Stimulated activated CD8-positive, alpha-beta memory T cell treated with anti-CD3 and anti-CD28 coated beads, Interleukin-12 subunit alpha, Interleukin-12 subunit beta, amount 100 ng/mL, for 24 hours (primary cell): ENCODE results near the gene IP6K3.

Experiments used
- DNase-seq: peaks from one replicate; pipeline ENCODE4 v3.0.0-alpha.2; 2020; ENCODE audit errors: extremely low read depth

The IP6K3 gene

DNA sequence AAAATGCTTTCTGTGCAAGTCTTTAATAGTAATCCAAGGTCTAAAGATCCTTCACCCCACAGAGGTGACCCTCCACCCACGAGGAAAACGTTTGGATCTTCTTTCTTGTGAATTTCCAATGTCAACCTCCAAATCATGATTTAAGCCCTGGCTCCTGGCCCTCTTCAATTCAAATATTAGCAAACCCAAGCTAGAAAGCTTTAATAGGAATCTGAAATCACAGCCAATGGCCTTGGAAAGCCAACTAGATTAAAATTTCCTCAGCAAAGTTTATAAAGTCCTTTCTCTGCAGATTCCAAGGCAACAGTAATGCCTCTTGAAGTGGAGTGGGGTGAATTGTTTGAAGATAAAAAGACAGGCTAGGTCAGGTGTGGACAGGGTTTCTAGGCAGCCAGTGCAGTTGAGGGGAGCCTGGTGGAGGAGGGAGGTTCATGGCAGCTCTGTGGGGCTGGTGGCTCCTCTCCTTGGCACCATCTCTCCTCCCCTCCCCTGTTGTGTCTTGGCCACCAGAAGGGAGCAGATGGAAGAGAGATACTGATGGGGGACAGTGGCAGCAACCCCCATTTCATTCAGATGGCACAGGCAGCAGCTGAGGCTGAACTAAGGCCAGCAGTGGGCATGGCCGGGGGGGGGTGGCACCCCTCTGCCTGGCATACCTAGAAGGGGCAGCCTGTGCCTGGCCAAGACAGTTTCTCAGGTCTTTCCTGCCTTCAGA is 23.2 kb downstream of the IP6K3 start:
- no peak for DNase-seq

DNA sequence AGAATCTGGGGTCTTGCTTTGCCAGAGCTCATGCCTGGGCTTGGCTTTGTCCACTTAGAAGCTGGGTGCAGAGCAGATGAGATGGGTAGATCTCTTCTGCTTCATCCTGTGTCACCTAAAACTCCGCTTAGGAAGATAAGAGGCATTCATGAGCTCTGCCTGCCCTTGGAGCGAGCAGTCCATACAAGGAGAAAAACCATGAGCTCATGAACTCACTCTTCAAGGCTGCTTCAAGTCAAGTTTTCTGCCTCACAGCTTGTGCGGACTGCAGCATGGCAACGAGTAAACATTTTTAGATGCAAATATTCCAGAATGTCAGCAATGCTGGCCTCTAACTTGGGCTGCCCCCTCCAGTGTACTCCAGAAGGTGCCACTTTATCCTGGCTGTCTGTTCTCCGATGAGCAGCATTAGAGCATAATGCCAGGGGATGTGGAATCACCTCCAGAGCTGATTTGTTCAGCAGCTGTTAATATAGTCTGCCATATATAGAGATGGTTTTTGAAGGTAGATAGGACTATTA is 24.5 kb downstream of the IP6K3 start:
- DNase-seq: no peak

DNA sequence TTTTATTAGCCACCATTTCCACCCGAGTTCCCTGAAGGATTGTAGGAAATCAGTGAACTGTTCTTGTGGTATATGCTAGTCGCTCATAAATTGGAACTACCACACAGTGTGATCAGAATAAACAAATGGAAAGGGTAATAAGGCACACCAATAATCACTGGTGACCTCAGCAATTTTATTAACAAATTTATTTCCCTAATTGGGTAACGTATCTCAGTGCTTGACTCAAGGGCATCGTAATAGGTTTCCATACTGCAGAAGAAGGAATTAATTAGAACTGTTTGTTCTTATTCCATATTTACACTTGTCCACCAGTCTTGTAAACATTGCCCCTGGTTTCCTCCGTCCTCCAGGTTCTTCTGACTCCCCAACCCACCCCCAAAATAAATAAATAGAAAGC is 25.2 kb downstream of the IP6K3 start:
- no peak for DNase-seq

DNA sequence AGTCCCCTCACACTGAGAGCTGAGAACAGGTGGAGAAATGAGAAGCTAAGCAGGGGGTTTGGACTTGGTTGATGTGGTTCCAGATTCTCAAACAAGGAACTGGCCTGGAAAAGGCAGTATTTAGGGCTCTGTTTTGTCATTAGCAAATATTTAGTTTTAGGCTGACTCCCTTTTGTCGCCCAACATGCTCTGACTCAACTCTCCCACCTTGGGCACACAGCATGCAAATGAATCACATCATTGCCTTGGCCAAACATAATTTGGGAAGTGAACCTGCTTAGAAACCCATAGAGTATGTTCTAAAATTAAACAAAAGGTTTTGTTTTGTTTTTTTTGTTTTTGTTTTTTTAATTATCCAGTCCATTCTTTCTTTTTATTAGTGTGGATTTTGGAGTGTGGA is 25.7 kb downstream of the IP6K3 start:
- DNase-seq: no peak

DNA sequence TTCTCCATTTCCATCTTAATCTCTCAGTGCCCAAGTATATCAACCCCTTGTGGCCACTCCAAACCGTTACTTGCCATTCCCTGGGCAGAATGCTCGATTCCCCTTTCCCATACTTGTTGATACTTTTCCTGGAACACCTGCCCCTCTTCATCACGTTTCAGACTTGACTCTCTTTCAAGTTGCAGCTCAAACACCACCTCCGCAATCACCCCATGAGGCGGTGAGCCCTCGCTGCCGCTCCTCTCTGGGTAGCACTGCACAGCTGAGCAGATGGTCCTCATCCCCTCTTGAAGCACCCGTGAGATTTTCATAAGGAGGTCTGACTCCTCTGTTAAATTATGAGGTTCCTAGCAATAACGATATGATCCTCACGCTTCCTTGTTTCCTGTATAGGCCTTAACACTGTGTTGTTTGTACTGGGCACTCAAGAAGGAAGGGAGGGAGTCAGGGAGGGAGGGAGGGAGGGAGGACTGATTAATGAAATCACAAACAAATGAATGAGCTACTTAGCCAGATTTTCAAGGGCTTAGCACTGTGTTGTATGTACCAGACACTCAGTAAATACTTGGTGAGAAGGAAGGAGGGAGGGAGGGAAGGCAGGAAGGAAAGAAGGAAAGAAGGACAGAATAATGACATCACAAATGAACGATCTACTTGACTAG is 27.2 kb downstream of the IP6K3 start:
- no peak for DNase-seq

DNA sequence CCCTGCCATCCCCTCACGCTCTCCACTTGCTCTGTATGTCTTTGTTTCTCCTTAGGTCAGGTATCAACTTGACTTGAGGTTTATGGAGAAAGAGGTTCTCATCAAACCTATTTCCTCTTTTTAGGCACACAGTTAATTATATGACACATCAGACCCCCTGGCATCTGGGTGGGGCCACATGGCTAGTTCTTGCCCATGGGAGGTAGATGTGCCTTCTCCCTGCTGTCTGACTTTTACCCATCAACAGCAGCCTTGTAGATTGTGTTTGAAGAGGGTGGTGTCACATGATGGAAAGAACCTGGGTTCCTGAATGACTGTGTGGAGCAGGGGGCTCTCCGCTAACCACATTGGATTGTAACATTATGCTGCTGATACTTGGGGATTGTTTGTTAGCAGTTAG is 28.0 kb downstream of the IP6K3 start:
- DNase-seq: no peak

DNA sequence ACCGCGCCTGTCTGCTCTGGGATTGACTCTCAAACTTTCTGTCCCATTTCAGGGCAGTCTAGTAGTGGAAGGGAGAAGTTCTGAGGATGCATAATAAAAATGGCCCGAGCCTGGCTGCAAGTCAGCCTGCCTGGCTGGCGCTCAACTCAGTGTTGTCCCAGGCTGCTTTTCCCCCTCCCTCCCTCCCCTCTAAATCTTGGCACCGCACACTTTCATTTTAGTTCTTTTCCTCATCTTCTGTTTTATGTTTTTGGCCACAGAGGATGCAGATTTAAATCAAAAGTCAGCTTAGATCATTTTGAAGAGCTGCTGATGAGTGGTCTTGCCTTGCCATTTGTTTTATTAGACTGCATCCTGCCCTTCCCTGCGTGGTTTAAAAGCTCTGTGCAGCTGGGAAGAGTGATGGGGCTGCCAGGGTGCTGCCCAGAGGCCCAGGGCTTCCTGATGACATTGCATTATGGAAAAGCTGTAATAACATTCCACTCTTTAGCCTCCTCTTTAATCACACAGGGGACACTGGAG is 28.7 kb downstream of the IP6K3 start:
- no peak for DNase-seq

DNA sequence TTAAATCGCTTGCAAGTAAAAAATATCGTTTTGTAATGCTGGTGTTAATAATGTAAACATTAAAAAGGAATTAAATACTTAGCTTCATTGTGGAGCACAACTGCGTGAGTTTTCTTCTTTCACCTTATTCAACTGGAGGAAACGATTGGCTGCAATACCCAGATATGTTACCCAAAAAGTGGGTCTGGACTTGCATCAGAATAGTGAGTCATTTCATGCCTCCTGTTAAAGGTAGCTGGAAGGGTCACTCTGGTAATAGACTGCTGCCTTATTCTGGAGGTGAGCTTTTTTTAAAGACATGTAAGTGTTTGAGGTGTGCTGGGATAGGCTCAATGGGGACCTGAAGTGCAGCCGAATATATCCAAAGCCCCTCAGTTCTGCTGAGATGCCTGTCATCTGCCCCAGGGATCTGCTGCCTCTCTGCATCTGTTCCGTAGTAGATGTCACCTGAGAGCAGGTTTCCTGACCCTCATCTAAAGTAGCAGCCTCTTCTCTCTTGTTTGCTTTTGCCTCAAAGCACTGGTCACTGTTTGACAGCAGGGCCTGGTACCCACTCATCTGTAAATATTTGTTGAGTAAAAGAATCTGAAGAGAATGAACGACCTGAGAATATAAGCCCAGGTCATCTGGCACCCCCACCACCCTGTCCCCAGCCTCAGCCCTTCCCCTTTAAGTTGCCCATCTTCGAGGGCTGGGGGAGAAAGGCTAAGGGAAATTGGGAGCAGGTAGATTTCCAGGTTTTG is 29.6 kb downstream of the IP6K3 start:
- DNase-seq: no peak

DNA sequence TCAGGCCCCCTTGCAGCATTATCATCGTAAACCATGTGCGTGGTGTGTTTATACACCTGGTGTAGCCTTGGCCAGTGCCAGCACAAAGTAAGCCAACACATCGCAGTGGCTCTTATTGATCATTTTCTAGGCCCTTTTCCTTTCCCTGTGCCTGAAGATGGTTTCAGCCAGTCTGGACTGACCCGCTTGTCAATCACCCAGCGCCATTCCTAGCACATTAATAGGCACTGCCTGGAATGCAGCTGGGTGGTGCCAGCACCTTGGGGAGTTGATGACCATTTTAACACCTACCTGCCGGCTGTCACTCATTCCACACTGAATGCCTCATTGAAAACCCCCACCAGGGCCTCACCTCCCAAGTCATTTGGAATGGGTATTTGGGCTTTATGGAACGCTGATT is 30.3 kb downstream of the IP6K3 start:
- no peak for DNase-seq

DNA sequence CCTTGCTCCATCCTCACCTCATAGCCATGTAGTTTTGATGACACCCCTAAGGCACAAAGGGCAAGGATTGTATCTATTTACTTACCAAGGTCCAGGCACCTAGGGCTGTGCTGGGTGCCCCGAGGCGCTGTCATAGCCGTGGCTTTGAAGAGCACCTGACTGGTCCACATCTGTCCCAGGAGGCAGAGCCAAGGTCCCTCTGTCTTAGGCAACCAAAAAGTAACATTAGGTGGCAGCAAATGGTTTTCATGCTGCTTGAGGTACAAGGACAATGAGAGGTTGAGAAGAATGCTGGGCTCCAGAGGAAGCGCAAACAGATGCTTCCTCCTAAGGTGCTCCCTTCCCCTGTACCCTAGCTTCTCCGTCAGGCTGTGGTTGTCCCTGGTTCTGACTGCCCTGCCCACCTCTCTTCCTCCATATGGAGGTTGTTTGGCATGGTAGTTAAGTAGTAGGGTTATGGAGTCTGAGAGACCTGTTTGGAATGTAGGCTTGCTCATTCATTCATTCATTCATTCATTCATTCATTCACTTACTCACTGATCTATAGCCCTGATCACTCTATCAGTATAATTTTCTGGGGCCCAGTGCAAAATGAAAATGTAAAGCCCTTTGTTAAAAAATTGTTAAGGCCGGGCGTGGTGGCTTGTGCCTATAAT is 32.2 kb downstream of the IP6K3 start:
- DNase-seq: no peak

DNA sequence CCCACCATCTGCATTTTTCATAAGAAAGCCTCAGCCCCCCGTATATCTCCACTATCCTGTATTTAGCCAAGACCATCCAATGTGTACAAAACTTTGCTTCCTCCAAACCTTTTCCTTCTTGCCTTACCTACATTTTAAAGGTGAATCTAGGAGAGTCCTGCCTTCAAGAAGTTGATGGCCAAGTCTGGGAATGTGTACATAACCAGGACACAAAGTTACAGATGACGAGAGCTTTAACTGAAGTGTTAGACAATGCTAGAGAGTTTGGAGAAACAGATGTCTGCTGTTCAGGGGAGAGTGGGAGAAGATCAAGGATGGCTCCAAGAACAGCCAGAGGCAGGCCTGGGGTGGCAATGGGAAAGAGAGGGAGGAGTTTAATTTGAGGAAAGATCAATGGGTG is 32.9 kb downstream of the IP6K3 start:
- no peak for DNase-seq

DNA sequence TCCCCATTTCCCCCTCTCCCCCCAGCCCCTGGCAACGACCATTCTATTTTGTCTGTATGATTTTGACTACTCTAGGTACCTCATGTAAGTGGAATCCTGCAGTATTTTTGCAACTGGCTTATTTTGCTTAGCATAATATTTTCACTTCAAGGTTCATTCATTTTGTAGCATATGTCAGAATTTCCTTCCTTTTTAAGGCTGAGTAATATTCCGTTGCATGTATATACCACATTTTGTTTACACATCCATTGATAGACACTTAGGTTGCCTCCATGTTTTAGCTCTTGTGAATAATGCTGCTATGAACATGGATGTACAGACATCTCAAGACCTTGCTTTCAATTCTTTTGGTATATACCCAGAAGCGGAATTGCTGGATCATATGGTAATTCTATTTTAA is 33.8 kb downstream of the IP6K3 start:
- DNase-seq: no peak

DNA sequence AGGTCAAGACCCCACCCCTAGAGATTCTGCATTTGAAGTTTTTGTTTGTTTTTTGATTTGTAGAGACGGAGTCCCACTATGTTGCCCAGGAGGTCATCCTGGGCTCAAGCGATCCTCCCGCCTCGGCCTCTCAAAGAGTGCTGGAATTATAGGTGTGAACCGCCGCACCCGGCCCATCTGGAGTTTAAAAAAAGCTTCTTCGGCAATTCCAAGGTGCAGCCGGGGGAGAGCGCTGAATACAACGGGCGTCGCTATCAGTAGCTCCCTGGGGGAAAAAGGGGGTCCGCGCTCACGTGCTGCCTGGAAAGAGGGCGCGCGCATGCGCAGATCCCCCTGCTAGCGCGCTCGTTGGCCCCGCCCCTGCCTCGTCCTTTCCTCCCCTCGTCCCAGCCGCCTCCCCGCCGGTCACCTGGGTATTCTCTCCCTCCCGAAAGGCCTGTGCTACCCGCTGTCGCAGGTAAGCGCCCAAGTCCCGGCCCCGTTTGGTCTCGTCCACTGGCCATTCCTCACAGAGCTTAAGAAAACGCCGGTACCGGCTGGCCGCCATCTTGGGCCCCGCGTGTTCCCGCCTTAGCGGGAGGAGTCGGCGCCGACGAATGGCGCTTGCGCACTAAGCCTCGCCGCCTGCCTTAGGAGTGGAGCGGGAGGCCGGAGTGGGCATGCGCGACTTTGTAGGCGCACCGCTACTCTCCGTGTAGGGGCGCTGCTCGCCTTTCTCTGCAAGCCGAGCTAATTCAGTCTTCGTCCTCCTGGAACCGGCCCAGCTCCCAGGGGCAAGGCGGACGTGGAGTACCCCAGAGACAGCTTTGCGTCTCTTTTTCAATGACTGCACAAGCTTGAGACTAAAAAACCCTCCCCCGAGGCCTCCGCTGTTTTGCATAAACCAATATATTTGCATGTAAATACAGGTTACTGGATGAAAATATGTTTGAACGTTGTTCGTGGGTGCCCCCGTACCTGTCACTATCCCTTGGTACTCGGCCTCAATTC is 35.3 kb downstream of the IP6K3 start, which contains the start of gene UQCC2:
Gene UQCC2 (minus strand): TSS at position 561 of the 990 bp plus-strand sequence. CDS start 14 bp downstream, at position 547.
- peak; percentile 94 for DNase-seq

DNA sequence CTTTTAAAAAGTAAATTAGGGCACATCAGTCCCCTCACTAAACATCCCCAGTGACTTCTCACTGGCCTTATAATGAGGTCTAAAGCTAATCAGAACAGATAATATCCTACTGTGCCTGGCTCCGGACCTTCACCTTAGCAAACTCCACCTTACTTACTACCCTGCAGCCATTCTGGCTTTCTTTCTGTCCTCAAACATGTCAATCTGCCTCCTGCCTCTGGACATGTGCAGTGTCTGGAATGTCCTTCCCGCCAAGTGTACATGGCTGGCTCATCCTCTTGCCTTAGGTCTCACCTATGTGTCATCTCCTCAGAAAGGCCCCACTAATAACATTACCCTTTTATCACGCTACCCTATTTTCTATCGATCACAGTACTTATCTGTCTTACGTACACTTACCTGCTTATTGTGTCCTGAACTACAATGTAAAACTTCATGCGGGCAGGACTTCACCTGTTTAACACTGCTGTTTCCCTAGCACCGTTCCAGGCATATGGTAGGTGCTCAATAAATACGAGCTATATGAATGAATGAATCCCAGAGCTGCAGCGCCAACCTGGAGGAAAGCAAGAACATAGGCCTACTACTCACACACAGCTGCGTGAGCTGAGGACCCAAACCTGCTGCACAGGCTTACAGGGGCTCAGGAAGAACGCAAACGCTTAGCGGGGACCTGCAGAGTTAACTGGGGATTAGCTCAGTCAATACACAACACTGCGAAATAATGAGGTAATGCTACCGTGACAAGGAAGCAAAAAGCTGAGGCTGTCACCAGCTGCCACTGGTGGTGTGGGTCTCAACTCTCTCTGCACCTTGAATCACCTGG is 36.2 kb downstream of the IP6K3 start:
- DNase-seq: no peak

DNA sequence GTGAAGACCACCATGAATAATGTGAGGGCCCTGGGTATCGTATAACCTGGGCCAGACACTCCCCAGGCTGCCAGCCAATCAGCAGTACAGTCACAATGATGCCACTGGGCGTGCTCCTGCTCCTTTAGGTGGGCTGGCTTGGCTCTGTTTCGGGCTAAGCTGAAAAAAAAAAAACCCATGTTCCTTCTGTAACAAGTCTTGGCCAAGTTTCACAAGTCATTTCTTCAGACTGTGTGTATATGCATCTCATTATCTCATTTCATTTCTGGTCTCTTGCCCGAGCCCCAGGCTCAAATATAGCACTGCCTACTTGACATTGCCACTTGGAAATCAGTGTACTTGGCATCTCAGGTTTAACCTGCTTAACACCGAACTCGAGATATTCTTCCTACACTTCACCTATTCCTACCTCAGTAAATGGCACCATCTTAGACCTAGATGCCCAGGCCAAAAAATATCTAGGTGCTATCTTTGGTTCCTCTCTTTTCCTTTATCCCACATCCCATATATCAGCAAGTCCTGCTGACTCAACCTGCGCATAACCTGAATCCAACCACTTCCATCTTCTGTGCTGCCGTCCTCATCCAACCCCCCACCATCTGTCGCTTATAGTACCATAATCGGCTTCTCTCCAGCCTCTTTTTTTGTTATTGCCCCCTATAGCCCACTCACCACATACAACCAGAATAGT is 37.0 kb downstream of the IP6K3 start:
- no peak for DNase-seq

DNA sequence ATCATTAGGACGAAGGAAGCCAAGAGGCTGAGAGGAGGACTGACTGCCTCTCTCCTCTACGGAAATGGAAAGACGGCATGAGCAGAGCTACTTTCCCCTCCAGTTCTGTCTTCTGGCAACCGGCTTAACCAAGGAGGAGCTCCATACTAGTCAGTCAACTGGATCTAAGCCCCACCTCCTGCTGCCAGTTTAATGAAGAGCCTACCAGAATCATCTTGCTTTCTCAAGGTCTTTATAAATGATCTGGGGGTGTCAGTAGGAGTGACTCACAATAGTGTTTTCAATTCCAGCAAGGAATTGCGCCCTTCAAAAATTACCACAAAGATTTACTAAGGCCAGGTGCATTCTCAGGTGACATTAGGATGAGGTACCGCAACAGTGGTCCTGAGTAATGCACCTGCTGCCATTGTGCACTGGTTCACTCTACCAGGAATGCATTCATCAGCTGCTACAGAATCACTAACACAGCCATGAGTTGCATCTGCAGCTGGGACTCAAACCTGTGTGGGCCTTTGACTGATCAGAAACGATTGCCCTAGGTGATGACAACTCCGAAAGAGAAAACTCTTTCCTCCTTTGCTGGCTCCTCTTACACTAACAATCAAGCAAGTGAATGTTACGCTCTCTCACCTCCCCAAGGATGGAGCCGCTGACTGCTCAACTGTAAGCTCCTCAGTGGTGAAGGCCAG is 38.0 kb downstream of the IP6K3 start:
- DNase-seq: no peak

DNA sequence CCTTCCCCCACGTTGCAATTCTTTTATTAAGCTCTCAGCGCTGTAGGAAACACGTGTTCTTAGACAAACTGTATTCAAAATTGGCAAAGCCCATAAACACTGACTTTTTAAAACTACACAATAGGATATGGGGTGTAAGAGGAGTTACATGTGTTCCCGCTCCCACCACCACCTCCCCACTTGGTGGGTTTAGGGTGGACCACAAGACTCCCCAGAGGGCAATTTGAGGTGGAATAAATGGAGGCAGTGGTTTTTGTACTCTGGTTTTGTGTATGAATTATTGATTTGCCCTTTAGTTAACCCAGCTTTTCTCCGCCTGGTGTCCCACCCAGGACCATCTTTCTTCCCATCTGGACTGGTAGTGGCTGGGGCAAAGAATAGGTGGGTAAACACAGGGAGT is 38.9 kb downstream of the IP6K3 start:
- DNase-seq: no peak

DNA sequence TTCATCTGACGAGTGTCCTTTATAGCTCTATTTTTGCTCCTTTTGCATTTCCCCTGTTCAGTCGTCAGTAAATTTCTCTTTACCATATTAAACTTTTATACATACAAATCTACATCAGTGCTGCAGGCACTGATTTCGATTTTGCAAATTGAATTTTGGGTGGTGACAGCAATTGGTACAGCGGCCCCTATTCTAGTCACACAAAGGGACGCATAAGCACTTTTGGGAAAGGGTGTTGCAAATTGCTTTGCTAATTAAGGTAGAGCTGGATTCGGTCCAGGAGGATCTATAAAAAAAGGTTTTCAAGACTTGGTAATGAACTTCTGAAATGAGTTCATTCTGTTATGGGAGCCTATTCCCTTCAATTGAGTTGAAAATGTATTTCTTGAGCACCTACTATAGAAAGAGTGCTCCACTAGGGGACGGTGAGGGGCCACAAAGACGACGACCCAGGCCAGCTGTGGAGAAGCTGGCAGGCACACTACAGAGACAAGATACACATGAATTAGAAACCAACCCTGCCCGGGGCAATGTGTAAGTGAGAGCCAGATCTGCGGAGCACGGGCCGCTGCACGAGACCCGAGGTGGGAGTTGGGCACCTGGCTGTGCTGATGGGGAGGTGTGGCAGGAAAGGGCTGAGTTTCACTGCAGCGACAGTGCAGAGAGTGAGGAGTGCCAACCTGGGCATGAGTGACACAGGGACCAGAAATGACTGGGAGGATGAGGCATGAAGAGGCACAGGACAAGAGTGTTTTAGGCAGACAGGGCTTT is 40.6 kb downstream of the IP6K3 start:
- no peak for DNase-seq
